Tibial nerve (tissue), 4 donors: ENCODE results near the gene JARID2.

Source experiments
- CTCF ChIP-seq, 5 experiments: fragments of 200-600 bp in 3 of 5; fragments of 450-650 bp in 2 of 5; sonication (generic) in 3 of 5; IDR thresholded peaks; one replicate each; pipeline ENCODE4 v1.5.1; 2016 to 2019; ENCODE audit warnings: antibody characterized with exemption in 5 of 5, mild to moderate bottlenecking in 3 of 5, moderate library complexity in 2 of 5
- EP300 ChIP-seq, 2 donors: sonication (generic); formaldehyde crosslinking; IDR thresholded peaks; one replicate each; pipeline ENCODE4 v1.6.1; 2017; ENCODE audit warnings: antibody characterized with exemption in 2 of 2, mild to moderate bottlenecking in 1 of 2
- POLR2A ChIP-seq, 2 donors: fragments of 450-650 bp; IDR thresholded peaks; one replicate each; pipeline ENCODE4 v1.6.1; 2017; ENCODE audit warnings: antibody characterized with exemption in 2 of 2, mild to moderate bottlenecking in 2 of 2, moderate library complexity in 2 of 2

DNA sequence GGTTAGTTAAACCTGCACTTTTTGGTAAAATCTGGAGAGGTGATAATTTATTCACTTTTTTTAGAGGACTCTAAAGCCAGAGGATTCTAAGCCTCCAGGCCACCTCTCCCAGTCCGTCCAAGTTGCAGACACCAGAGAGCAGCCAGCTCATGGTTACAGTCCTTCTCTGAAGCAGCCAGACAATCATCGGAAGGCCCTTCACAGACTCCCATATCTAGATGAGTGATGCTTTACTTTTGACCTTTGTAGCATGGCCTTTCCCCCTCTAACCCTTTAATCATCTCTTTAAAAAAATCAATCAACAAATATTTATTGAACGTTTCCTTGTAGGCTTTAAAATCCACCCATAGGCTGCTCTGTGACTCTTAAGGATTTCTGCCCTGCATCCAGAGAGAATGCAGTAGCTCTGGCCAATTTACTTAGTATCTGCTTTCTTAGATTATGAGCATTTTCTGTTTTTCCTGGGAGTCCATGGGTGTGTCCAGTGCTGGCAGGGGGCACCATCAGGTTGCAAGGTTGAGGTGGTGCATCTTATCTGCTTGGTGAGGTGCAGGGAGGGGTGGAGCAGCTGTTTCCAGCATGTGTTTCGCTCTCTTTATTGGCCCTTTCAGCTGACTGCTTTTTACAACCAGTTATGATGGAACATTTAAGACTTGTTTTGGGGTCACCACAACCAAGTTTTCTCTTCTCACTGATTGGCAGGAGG lies 58.6 kb downstream of the JARID2 start:
- TF ChIP-seq CTCF (IDR thresholded peaks at IDR 0.05) (no peak), POLR2A (IDR thresholded peaks at IDR 0.05) (no peak), EP300 (IDR thresholded peaks at IDR 0.05) (no peak)
